GM20431 (cell line): ENCODE results near the gene BARX1.
"Not testable (repeated sequence)": the region's sequence is repeated elsewhere in the genome, so short reads cannot be mapped to it uniquely, and the experiment has no call there.

ENCODE experiments used
- in situ Hi-C: fragments of 300-500 bp; cut with MseI, MboI; formaldehyde crosslinking; loops from one replicate; pipeline ENCODE4 v1.15.0; 2020; ENCODE audit warnings: low sequenced_read_pairs; ENCODE audit not compliant: unreplicated experiment

Gene BARX1

GRCh38 chr9:93955111-93955980 is at the start of gene BARX1:
TSS of gene BARX1 (minus strand) at chr9:93955355. CDS start at chr9:93955146, 209 bp downstream.
- in situ Hi-C loops, result loop anchor here (10.0 kb wide), 1 partner anchor 271 kb away; no protein-coding TSS in a partner anchor

- in situ Hi-C loops, result no loop called here
These were observed 47.4 kb upstream of the BARX1 start for GRCh38 chr9:94002316-94003140.

GRCh38 chr9:93996863-93997262 is 41.7 kb upstream of the BARX1 start:
- in situ Hi-C loops, result no loop called here

GRCh38 chr9:93996367-93996766 is 41.2 kb upstream of the BARX1 start:
- in situ Hi-C loops, result no loop called here

GRCh38 chr9:93994545-93994944 is 39.4 kb upstream of the BARX1 start:
- in situ Hi-C loops, result no loop called here

GRCh38 chr9:93994132-93994531 is 39.0 kb upstream of the BARX1 start:
- in situ Hi-C loops, result no loop called here

- in situ Hi-C loops, result no loop called here
These were observed 37.7 kb upstream of the BARX1 start for GRCh38 chr9:93992830-93993229.

GRCh38 chr9:93990448-93990847 is 35.3 kb upstream of the BARX1 start:
- in situ Hi-C loops, result no loop called here

- in situ Hi-C loops, result no loop called here
These were observed 32.9 kb upstream of the BARX1 start for GRCh38 chr9:93988056-93988455.

GRCh38 chr9:93984860-93985259 is 29.7 kb upstream of the BARX1 start:
- in situ Hi-C loops, result no loop called here

- in situ Hi-C loops, result no loop called here
These were observed 28.7 kb upstream of the BARX1 start for GRCh38 chr9:93983875-93984274.

GRCh38 chr9:93979721-93980120 is 24.6 kb upstream of the BARX1 start:
- in situ Hi-C loops, result no loop called here

GRCh38 chr9:93978551-93978950 is 23.4 kb upstream of the BARX1 start:
- in situ Hi-C loops, result no loop called here

GRCh38 chr9:93976973-93977372 is 21.8 kb upstream of the BARX1 start:
- in situ Hi-C loops, result no loop called here

GRCh38 chr9:93976081-93976480 is 20.9 kb upstream of the BARX1 start:
- in situ Hi-C loops, result no loop called here

- in situ Hi-C loops, result no loop called here
These were observed 20.1 kb upstream of the BARX1 start for GRCh38 chr9:93975262-93975661.

- in situ Hi-C loops, result no loop called here
These were observed 19.0 kb upstream of the BARX1 start for GRCh38 chr9:93974151-93974550.

GRCh38 chr9:93972655-93973054 is 17.5 kb upstream of the BARX1 start:
- in situ Hi-C loops, result not testable (repeated sequence)

- in situ Hi-C loops, result no loop called here
These were observed 14.1 kb upstream of the BARX1 start for GRCh38 chr9:93969328-93969661.

- in situ Hi-C loops, result no loop called here
These were observed 13.5 kb upstream of the BARX1 start for GRCh38 chr9:93968451-93969327.
